ENCODE measurements around the gene MAP3K2. TPM values are rescaled to one million over a fixed set of nuclear protein-coding genes. Genes with fewer than 3 reads are reported as not detected.
A peak's percentile ranks its signal among the peaks of the same experiment; 100 is the strongest.

The MAP3K2 gene
- total RNA-seq, 4 donors from 2014 or later = 52.7 to 96.2 (median 54.2) TPM

DNA sequence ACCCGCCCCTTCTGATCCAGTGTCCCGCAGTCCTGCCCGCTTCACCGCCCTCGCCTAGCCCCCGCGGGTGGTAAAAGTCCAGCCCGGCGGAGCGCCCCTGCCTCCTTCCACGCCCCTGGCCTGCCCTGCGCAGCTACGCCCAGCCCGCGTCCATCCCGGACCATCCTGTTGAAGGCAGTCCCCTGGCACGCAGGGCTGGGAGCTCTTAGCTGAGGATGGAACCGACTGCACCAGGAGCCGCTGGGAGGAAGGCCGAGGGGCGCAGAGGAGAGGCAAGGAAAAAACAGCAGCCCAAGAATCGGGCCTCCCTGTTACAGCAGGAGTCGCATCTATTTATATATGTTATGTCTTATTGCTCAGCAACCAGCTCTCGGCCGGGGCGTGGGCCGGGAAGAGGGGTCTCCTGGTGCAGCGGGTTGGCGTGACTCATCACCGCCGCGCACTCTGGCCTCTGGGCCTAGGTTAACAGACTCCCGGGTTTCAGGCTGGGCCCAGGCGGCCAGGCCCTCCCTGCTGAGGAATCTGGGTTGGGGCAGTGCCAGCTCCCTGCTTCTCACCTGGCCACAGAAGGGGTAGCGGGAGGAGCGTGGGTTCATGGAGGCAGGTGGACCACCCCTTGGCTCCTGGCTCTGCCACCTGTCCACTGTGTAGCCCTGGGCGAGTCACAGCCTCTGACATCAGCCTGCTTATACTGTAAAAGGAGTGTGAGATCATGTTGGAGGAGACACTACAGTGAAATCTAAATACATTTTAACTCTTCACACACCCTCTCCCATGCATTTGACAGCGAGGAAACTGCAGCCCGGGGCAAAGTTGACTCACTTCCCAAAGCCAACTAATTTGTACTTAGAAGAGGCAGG is 13.4 kb upstream of the MAP3K2 start:
- WGBS, 2 donors (ENCODE audit: low coverage in 1 of 2) = no CpG with 5 or more reads among the region's 39 CpGs
- Histone ChIP-seq H3K27me3 (no peaks in the 10 kb centered on the region), H3K4me3 (peak overlapping the region in 1 of 2 donors; percentile 19), H3K27ac (peak overlapping the region in 1 of 4 donors; percentile 16), H3K9me3 (no peaks in the 10 kb centered on the region), H3K4me1 (peaks cover 0 to 31% (median 17%) of the 10 kb centered on the region in 3 donors), H3K36me3 (no peaks in the 10 kb centered on the region)
- peak; percentile 36 for ATAC-seq
- TF ChIP-seq, protein P1, sequence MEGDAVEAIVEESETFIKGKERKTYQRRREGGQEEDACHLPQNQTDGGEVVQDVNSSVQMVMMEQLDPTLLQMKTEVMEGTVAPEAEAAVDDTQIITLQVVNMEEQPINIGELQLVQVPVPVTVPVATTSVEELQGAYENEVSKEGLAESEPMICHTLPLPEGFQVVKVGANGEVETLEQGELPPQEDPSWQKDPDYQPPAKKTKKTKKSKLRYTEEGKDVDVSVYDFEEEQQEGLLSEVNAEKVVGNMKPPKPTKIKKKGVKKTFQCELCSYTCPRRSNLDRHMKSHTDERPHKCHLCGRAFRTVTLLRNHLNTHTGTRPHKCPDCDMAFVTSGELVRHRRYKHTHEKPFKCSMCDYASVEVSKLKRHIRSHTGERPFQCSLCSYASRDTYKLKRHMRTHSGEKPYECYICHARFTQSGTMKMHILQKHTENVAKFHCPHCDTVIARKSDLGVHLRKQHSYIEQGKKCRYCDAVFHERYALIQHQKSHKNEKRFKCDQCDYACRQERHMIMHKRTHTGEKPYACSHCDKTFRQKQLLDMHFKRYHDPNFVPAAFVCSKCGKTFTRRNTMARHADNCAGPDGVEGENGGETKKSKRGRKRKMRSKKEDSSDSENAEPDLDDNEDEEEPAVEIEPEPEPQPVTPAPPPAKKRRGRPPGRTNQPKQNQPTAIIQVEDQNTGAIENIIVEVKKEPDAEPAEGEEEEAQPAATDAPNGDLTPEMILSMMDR (IDR thresholded peaks at IDR 0.05) = no peak
- TF ChIP-seq POLR2A (IDR thresholded peaks at IDR 0.05) = no peak
- no peak for TF ChIP-seq POLR2AphosphoS5 (IDR thresholded peaks at IDR 0.05)
- no peak for TF ChIP-seq EP300 (IDR thresholded peaks at IDR 0.05)

DNA sequence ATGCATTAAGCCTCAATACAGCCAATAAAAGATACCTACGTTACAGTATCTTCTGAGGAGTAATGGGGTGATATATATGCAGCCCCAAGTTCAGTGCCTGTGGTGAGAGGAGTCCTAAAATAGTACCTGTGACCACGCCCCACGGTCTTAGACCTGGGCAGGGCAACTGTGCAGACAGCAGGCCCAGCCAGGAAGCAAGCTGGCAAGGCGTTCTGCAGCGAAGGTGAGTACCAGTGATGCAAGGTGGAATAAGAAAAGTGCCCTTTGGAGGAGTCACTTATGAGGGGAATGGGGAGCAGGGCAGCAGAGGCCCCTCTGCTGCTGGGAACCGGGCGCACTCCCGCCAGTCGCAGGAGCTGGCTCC is 12.7 kb upstream of the MAP3K2 start:
- ATAC-seq = no peak
- Histone ChIP-seq H3K9me3 (no peaks in the 10 kb centered on the region), H3K4me1 (peaks cover 0 to 31% (median 17%) of the 10 kb centered on the region in 3 donors), H3K4me3 (peak overlapping the region in 1 of 2 donors; percentile 19), H3K27ac (peak overlapping the region in 1 of 4 donors; percentile 16), H3K27me3 (no peaks in the 10 kb centered on the region), H3K36me3 (no peaks in the 10 kb centered on the region)
- TF ChIP-seq EP300 (IDR thresholded peaks at IDR 0.05) = no peak
- TF ChIP-seq POLR2A (IDR thresholded peaks at IDR 0.05) = no peak
- TF ChIP-seq, protein P1 (IDR thresholded peaks at IDR 0.05) = no peak
- no peak for TF ChIP-seq POLR2AphosphoS5 (IDR thresholded peaks at IDR 0.05)
- WGBS, 2 donors (ENCODE audit: low coverage in 1 of 2) = 86 to 100% methylated on average over 1 to 5 of the region's 9 CpGs

DNA sequence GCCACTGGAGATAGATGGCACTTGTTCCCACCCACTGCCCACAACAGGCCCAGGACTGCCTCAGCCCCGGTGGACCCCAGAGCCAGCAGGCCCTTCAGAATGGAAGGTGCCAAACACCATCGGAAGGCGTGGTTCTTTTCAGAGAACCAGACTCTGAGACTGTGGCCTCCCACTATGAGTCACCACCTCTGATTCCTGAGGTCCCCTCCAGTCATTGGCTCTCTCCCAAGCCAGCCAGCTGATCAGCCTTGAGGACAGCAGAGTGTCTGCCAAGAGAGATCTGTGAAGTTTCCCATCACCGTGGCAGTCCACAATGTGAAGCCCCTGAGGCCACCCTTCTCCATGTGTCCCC is 10.4 kb upstream of the MAP3K2 start:
- Histone ChIP-seq H3K27ac (no peak overlapping the region), H3K27me3 (no peaks in the 10 kb centered on the region), H3K9me3 (no peaks in the 10 kb centered on the region), H3K4me1 (peaks cover 0 to 21% (median 17%) of the 10 kb centered on the region in 3 donors), H3K4me3 (no peak overlapping the region), H3K36me3 (no peaks in the 10 kb centered on the region)
- WGBS, 2 donors (ENCODE audit: low coverage in 1 of 2) = 0% methylated on average over 1 of the region's 4 CpGs
- no peak for TF ChIP-seq EP300 (IDR thresholded peaks at IDR 0.05)
- no peak for TF ChIP-seq POLR2AphosphoS5 (IDR thresholded peaks at IDR 0.05)
- no peak for TF ChIP-seq POLR2A (IDR thresholded peaks at IDR 0.05)
- TF ChIP-seq, protein P1 (IDR thresholded peaks at IDR 0.05) = no peak
- ATAC-seq = peak; percentile 79

DNA sequence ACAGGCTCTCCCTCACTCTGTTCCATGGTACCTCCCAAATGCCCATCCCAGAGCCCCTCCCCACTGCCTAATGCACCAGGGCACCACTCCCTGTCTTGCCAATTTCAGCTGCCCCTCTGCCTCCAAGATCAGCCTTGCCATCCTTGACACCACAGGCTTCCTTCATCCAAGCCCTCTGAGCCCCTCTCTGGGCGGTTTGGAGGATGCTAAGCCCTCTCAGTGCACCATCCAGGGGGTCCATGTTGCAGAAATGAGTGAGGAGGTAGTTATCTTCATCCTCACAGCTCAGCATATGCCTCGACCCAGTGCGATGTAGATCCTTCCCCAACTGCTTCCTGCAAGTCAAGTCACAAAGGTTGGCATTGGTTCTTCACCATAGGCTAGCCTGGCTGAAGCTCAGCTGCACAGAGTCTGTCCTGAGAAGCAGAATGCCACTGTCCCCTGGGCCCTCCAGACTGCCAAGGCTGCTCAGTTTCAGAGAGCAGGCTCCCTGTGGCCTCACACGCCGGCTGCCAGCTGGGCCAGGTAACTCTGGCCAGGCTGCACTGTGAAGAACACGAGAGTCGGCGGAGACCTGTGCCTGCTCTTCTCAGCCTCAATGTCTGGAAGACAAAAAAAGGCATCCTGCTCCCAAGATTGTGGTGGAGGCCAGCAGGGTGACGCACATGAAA is 9.9 kb upstream of the MAP3K2 start:
- H3K36me3 ChIP-seq = no peaks in the 10 kb centered on the region
- H3K27ac ChIP-seq = no peak overlapping the region
- peaks cover 0 to 21% (median 17%) of the 10 kb centered on the region in 3 donors for H3K4me1 ChIP-seq
- TF ChIP-seq POLR2A (IDR thresholded peaks at IDR 0.05) (no peak), POLR2AphosphoS5 (IDR thresholded peaks at IDR 0.05) (no peak), EP300 (IDR thresholded peaks at IDR 0.05) (no peak)
- TF ChIP-seq, protein P1 (IDR thresholded peaks at IDR 0.05) = no peak
- ATAC-seq = no peak
- H3K27me3 ChIP-seq = no peaks in the 10 kb centered on the region
- H3K4me3 ChIP-seq = no peak overlapping the region
- H3K9me3 ChIP-seq = no peaks in the 10 kb centered on the region
- WGBS, 2 donors (ENCODE audit: low coverage in 1 of 2) = 85% methylated on average over 2 of the region's 9 CpGs; no CpG with 5 or more reads in 1 of the 2 donors
